GM12892 (cell line): ENCODE data around the gene CKS1B.
A peak's percentile ranks its signal among the peaks of the same experiment; 100 is the strongest.

Experiments
- POLR2A ChIP-seq: IDR thresholded peaks from 2 replicates; pipeline ENCODE4 v1.6.1; 2011; ENCODE audit warnings: low read depth, low read length, control low read depth
- TAF1 ChIP-seq: IDR thresholded peaks from 2 replicates; pipeline ENCODE4 v1.6.1; 2011; ENCODE audit warnings: low read depth, mild to moderate bottlenecking, control low read depth, low read length, borderline replicate concordance

DNA sequence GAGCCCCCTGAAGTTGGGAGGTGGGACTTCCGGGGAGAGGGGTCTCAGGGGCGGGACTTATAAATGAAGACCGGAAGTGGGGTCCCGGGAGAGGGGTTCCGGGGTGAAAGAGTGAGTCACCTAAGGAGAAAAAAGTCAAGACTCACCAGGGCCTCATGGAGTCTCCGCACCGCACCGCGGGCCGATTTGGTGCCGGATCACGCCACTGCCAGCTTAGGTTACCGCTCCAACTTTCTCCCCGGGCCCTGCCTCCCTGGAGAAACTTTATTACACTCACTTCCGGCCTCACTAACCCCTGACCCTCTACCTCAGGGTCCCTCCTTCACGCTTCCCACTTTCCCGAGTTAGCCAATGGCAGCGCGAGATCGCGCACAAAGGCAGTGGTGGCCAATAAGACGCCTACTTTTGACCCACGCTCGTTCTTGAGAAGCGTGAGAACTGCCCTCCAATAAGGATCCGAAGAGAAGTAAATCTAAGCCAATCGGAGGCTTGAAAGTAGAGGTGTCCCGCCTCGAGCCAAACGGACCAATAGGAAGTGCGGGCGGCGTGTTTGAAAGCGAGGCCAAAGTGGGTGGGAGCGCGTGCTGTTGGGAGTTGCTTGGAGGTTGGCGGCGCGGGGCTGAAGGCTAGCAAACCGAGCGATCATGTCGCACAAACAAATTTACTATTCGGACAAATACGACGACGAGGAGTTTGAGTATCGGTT is at the start of gene CKS1B:
- peak; percentile 78; the same call in 1 of the 2 replicates for TF ChIP-seq POLR2A
- no peak for TF ChIP-seq TAF1
